Tibial nerve (tissue), 4 donors: ENCODE results near the gene NF2.

Experiments used
- CTCF ChIP-seq, 5 experiments: fragments of 200-600 bp in 3 of 5; fragments of 450-650 bp in 2 of 5; sonication (generic) in 3 of 5; IDR thresholded peaks; one replicate each; pipeline ENCODE4 v1.5.1; 2016 to 2019; ENCODE audit warnings: antibody characterized with exemption in 5 of 5, mild to moderate bottlenecking in 3 of 5, moderate library complexity in 2 of 5
- EP300 ChIP-seq, 2 donors: sonication (generic); formaldehyde crosslinking; IDR thresholded peaks; one replicate each; pipeline ENCODE4 v1.6.1; 2017; ENCODE audit warnings: antibody characterized with exemption in 2 of 2, mild to moderate bottlenecking in 1 of 2
- POLR2A ChIP-seq, 2 donors: fragments of 450-650 bp; IDR thresholded peaks; one replicate each; pipeline ENCODE4 v1.6.1; 2017; ENCODE audit warnings: antibody characterized with exemption in 2 of 2, mild to moderate bottlenecking in 2 of 2, moderate library complexity in 2 of 2

GRCh38 chr22:29627196-29627535 is 23.7 kb downstream of the NF2 start:
- no peak for TF ChIP-seq CTCF (IDR thresholded peaks at IDR 0.05)
- no peak for TF ChIP-seq POLR2A (IDR thresholded peaks at IDR 0.05)
- TF ChIP-seq EP300 (IDR thresholded peaks at IDR 0.05): no peak
